ENCODE results near the gene KIAA1671.
"Not testable (repeated sequence)": the region's sequence is repeated elsewhere in the genome, so short reads cannot be mapped to it uniquely, and the experiment has no call there.

Gene KIAA1671

DNA sequence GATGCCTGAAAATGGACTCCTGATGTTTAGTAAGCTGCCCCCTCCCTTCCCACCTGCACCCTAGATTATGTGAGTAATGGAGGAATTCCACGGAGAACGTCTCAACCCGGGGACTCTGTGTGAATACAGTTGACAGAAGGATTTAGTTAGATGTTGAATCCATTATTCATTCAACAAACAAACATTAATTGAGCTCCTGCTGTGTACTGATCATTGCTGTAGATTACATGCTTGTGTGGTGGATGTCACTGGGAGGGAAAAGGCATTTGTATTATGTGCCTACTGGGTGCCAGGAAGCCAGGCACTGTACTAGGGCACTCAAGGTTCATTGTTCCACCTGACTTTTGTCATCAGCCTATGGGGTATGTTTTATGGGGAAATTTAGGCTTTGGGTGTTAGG is 224.3 kb downstream of the KIAA1671 start:
- no peak for DNase-seq

DNA sequence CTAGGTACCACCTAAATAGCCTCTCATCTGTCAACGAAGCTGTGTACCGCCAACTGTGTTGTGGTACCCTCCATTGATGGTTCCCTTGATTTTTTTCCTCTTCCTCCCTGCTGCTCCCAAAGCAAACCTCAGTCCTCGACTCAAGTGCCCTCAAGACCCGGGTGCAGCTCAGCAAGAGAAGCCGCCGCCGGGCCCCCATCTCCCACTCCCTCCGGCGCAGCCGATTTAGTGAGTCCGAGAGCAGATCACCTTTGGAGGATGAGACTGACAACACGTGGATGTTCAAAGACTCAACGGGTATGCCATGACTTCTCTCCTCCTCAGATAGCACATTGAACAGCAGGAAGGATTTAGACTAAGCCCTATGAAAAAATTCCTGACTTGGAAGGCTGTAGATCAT is 224.7 kb downstream of the KIAA1671 start:
- DNase-seq = no peak

DNA sequence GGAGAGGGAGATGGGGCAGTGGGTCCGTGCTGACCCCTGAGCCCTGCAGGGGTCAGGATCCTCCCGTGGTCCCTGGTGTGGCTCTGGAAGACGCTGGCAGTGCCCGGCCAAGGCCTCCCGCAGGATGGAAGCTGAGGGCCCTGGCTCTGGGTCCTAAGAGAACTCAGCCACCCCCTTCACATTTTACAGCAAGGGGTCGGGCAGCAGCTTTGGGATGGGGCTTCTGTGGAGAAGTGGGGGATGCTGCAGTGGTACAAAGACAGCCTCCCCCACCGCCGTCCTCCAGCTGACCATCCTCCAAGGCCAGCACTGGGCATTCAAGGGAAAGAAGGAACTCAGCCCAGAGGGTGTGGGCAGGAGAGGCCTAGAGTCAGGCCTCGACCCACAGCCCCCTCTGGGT is 225.4 kb downstream of the KIAA1671 start:
- DNase-seq = no peak

DNA sequence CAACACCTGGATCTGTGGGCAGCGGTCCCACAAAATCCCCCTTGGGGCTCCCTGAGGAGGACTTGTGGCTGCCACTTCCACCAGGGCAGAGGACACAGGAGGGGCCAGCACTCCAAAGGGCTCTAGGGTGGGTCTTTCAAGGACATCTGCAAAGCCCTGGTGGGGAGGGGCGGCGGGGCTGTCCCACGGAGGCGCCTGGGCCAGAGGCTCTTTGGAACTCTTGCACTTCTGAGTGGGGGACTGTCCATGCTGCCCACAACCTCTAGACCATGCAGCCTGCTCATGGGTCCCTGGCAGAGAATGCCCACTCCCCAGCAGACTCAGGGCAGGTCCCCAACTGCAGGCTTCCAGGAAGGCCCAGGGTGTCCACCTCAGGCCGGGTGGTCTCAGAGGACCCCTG is 225.8 kb downstream of the KIAA1671 start:
- DNase-seq = not testable (repeated sequence)

DNA sequence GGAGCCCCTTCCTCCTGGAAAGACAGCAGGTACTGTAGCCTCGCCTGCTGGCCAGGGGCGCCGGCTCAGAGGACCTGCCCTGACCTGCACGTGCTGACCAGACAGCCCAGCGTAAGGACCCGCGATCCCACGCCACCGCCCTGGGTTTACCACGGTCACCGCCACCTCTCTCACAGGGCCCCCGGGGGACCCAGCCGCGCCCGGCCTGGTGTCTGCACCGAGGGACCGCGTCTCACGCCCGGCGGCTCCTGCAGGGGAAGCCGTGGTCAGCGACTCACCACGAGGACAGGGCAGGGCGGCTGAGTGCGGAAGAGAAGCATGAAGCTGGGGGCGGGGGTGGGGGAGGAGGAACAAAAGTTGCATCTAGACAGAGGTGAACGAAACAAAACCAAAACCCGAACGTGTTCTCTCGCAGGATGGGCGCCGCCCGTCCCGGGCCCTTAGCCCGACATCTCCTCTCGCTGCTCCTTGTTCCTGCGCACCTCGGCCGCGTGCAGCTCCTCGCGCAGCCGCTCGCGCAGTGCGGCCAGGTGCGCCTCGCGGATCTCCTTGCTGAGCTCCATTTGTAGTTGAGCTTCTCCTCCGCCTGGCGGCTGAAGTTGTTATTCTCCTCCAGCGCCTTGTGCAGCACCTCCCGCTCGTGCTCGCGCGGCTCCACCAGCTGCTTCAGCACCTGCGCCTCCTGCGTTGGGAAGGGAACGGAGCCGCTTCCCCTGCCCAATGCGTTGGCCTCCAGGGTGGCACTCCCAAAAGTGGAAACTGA is 226.5 kb downstream of the KIAA1671 start:
- not testable (repeated sequence) for DNase-seq

DNA sequence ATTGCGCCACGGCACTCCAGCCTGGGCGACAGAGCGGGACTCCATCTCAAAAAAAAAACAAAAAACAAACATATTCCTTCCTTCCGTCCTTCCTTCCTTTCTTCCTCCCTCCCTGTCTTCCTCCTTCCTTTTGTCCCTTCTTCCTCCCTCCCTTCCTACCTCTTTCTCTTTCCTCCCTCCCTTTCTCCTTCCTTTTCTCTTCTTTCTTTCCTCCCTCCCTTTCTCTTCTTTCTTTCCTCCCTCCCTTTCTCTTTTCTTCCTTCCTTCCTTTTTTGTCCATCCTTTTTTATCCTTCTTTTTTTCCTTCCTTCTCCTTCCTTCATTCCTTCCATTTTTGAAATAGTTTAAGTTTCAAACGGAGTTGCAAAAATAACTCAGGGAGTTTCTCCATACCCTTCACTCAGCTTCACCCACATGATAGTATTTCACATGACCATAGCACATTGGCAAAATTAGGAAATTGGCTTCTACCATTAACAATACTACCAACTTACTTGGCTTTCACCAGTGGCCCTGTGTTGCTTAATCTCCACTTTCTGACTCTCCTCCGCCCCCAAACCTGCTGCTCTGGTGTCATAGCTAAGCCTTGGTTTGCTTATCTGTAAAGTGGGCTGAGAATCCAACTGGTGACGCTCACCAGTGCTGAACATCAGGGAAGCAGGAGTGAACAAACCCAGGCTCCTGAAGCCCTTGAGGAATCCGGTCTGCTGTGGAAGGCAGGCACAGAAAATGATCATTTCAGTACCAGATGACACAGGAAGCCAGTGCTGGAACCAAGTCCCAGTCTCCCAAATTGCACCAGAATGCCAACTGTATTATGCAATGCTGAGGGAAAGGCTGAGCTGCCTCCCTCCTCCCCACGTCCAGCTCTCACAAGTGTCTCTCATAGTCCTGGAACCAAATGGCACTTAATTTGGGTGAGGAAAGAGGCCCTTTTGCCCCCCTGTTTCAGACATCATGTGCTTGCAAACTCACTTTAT is 229.9 kb downstream of the KIAA1671 start:
- no peak for DNase-seq

DNA sequence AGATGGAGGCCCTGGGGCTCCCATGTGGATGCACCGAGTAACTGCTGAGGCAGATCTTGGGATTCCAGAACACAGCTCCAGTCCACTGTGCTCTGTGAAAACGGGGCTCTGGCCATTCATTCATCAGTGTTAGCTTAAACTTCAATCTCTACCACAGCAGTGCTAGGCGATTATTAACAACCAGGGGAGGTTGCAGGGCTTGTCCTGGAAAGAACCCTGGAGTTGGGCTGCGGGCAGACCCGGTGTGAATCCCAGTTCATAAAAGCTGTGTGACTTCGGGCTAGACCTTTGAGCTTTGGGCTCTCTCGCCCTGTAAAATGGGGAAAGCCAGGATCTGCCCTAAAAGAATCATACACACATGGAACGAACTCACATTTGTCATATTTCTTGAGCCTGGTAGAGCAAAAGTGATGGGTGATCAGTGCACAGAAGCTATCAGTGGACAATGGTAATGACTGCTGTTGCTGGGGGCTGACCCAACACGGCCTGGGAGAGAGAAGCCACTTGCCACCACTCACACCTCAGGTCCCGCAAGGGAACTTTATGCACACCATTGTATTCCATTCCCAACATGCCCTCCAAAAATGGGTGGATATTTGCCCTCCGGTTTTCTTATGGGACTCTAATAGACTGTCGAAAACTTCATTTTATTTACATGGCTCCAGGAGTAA is 231.6 kb downstream of the KIAA1671 start:
- DNase-seq = no peak

DNA sequence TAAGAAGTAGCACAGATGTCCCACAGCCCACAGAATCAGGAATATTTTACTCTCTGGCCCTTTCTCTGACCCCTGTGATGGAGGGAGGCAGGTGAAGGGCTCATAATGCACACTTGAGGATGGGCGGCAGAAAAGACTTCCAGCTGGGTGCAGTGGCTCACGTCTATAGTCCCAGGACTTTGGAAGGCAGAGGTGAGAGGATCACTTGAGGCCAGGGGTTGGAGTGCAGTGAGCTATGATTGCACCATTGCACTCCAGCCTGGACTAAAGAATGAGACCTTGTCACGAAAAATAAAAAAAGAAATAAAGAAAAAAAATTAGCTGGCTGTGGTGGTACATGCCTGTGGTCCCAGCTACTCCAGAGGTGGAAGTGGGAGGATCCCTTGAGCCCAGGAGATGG is 233.6 kb downstream of the KIAA1671 start:
- DNase-seq = no peak

DNA sequence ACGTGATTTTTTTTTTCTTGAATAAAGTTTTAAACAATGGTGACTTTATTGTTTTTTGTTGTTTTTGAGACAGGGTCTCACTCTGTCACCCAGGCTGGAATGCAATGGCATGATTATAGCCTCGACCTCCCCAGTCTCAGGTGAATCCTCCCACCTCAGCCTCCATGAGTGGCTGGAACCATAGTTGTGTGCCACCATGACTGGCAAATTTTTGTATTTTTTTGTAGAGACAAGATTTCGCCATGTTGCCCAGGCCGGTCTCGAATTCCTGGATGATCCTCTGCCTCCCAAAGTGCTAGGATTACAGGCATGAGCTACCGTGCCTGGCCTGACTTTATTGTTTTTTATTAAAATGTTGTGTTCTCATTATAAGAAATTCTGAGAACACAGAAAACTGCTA is 235.0 kb downstream of the KIAA1671 start:
- no peak for DNase-seq

DNA sequence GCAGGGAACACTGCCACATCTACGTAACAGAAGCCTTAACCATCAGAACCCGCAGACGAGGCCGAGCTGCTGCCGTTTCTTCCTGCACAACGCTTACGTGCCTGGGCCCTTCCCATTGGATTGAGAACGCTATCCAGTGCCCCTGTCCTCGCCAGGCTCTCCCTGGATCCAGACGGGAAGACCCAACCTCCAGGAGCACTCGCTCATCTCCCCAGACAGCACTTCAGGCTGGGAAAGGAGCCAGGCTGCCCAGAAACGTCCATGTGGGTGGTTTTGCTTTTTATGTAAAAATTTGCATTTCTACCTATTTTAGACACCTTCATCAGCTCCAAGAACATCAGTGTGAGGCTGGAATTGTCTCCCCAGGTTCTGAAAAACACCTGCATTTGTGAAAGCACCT is 239.9 kb downstream of the KIAA1671 start:
- no peak for DNase-seq

DNA sequence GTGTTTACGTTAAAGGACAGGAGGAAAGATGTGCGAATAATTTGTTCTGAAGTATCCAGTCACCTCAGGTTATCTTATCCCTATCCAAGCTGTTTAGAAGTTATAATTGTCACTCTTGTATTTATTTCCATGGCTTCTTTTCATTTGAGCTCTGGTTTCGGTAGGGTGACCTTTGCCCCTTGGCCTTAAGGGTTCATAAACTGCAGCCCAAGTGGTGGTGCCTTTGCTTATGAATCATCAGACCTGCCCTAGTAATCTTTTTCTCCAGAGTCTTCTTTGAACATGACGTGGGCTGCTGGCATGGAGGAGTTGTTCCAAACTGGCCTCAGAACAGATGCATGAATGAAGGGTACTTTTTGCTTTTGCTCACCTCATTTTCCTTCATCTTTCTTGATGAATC is 240.6 kb downstream of the KIAA1671 start:
- no peak for DNase-seq

DNA sequence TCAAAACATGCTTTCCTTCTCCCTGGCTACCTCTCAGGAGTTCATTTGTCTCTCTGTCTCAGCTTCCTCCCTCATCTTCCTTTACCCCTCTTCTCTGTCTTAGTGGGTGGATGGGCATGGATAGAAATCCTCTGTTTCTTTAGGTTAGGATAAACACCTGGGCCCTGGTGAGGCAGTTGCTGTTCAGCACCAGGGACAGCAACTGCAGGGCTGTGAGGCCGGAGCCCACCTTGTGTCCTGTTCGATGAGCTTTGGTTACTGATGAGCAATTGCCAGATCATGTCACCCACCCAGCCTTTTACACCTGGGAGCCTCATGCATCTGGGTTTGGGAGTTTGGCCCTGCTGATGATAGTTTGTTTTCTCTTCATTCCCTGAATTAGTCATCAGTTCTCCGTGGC is 241.0 kb downstream of the KIAA1671 start:
- no peak for DNase-seq

DNA sequence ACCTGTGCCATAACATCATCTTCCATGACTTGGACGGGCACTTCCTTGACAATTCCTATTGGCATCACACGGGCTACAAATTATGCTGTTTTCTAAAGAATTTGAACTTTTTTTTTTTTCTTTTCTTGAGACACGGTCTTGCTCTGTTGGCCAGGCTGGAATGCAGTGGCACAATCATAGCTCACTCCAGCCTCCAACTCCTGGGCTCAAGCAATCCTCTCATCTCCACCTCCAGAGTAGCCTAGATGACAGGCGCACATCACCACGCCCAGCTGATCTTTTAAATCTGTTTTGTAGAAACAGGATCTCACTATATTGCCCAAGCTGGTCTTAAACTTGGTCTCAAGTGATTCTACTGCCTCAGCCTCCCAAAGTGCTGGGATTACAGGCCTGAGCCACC is 243.8 kb downstream of the KIAA1671 start:
- DNase-seq = no peak

DNA sequence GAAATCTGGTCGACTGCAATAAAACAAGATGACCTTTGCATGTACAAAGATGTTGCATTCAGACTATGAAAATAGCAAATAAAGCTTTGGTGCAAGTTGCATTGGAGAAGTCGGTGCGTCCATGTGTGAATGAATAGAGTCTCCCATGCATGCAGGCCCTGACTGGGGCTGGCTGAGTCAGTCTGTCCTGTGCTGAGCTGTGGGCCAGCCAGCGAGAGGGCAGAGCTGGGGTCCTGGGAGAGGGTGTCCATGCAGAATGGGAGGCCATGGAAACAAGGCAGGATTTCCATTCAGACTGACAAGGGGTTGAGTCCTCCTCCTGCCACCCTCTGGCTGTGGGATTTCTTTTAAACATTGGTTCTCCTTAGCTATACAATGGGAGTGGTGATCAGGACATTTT is 244.8 kb downstream of the KIAA1671 start:
- no peak for DNase-seq

DNA sequence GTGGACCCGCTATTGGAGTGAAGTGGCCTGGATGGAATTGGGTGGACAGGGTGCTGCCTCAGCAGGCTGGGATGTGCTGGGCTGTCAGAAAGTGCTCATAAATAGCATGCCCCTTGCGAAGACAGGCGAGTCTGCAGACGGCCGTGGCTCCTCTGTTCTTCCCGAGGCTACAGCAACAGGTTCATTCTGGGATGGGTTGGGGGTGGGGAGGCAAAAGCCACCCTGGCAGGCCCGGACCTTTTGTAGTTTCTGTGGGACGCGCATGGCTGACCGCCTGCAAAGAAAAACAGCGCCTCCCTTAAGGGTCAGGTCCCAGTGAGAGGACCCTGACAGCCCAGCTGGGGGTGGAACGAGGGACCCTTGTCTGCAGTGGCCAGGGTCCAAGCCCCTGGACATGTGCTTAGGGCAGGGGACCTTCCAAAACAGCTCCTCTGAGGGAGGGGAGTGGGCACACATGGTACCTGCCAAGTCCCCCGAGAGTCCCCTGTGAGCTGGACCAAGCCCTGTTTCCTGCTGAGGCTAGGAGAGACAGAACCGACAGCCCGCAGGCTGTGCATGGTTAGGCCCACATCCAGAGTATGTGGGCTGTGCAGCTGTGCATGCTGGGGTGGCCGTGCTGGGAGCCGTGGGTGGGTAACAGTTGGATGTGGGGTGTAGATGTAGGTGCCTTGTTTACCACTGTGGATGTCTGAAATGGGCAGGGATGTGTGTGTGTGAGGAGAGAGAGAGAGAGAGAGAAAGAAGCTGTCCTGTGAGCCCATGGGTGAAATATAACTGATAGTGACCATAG is 247.4 kb downstream of the KIAA1671 start, which contains the start of gene CRYBB3:
TSS of gene CRYBB3 (plus strand) at position 128 of the 790 bp plus-strand sequence. CDS start 1,539 bp downstream, outside the sequence.
- DNase-seq = no peak

DNA sequence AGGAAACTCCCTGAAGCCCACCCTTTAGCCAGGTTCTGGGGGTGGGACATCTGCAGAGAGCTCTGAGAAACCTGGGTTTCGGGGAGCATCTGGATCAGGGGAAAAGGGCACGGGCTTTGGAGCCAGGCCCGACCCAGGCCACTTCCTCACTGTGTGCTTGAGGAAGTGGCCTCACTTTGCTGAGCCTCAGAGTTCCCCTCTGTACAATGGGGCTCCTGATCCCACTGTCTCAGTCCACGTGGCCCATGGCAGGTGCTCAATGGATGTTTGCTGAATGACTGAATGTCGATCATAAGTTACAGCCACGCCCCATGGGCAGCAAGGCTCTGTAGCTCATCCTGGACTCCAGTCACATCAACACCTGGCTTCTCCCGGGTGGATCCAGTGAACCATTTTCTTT is 248.5 kb downstream of the KIAA1671 start:
- no peak for DNase-seq

DNA sequence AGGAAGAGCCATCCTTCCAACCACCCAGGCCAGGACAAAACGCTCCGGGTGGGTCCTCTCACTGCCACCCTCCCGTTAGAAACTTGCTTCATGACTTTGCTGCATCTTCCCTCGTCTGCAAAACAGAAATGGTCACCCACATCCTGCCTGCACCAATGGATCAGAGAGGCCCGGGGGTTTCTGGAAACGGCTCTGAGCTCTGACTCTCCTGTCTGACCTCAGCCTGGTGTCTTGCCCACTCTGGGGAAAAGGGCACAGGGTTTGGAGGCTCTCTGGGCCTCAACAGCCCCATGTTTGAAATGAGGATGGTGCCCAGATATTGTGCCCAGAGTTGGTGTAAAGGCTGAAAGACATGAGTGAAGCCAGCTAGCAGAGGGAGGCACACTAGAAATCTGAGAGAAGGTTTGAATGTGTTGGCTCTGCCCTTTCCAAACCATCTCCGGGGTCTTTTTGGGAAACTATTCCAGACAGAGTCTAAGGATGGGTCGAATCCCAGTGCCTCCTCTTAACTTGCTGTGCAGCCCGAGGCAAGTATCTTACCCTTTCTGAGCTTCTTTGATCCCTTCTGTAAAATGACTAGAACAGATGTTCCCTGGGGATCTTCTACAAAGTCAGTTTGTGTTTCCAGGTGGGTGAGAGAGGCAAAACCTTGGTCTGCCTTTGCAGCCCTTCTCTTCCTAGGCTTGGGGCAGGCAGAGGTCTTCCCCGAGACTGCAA is 249.2 kb downstream of the KIAA1671 start:
- no peak for DNase-seq

DNA sequence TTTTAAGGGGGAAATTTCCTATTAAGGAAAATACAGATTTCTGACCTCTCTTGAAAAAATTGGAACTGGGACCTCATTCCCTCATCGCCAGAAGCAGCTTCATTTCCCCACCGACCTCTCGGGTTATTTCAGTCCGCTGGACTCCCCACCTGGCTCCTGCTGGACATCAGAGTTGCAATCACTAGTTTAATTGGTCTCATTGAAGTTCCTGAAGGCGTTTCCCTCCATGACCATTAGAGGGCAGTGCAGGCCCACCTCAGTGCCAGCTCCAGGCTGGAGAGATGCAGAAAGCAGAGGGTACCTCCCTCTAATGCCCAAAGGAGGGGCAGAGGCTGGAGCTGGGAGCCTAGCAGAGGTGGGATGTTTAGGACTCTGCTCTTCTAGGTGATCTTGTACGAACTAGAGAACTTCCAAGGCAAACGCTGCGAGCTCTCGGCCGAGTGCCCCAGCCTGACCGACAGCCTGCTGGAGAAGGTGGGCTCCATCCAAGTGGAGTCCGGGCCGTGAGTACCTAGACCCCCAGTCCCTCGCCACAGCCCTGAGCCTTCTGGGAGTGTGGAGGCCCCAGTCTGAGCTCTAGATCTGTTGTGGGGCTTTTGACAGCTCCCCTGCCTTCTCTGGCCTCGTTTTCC is 249.9 kb downstream of the KIAA1671 start:
- peak; percentile 58 to 62 for DNase-seq

DNA sequence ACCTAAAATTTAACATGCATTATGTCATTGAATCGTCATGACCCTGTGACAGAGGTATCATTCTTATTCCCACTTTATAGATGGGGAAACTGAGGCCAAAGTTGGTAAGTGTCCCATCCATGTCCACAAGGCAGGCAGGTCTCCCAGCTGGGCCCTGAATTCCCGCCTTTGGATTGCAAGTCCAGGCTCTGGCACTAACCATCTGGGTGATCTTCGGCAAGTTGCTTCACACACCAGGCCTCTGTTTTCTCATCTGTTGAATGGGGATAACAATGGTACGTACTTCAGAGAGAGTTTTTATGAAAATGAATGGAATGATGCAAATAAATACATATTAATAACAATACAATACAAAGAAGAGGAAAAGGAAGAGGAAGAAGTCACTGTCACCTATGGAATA is 250.6 kb downstream of the KIAA1671 start:
- DNase-seq = no peak

DNA sequence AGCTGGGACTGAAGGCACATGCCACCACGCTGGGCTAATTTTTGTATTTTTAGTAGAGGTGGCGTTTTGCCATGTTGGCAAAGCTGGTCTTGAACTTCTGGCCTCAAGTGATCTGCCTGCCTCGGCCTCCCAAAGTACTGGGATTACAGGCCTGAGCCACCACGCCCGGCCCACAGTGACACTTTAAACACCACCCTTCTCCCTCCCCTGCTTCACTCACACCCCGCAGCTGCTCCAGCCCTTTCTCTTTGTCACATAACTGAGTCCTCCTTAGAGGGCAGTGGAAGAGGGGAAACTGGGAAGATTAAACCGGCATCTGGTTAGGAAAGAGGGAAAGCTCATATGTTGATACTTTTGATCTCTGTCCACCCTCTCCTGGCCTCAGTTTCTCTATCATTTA is 252.0 kb downstream of the KIAA1671 start:
- not testable (repeated sequence) for DNase-seq

DNA sequence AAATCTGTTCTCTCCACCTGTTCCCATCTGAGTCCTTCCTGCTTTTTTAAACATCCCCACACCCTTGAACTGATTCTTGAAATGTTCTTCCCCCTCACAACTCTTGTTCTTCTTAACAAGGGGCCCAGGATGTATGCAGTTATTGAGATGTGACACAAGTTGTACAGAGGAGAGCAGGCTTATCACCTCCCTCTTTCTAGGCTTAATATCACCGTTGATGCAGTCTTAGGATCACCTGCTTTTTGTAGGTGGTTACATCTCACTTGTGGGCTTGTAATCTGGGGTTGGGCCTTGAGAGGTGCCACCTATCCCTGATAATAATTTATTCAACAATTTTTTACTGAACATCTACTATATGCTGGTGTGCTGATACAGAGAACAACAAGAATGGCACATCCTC is 253.3 kb downstream of the KIAA1671 start:
- DNase-seq = no peak

All from SHP77 (cell line).